Anterior cingulate cortex (tissue), 58 donors: ENCODE measurements around the gene ZCWPW2.

ENCODE experiments used
- DNase-seq, 58 donors: peaks; one replicate each; lab custom pipeline; 2025; lab: John Stamatoyannopoulos, UW

ZCWPW2 gene

GRCh38 chr3:28349469-28350000 lies 1.0 kb downstream of the ZCWPW2 start:
- peak in 1 of 58 donors; percentile 30 for DNase-seq

GRCh38 chr3:28376424-28376823 lies 27.9 kb downstream of the ZCWPW2 start:
- DNase-seq = peak in 4 of 58 donors; percentile 1 to 64 (median 23)

GRCh38 chr3:28386049-28386448 lies 37.5 kb downstream of the ZCWPW2 start:
- no peak for DNase-seq

GRCh38 chr3:28388978-28389377 lies 40.5 kb downstream of the ZCWPW2 start:
- DNase-seq = no peak

GRCh38 chr3:28399206-28399605 lies 50.7 kb downstream of the ZCWPW2 start:
- no peak for DNase-seq

GRCh38 chr3:28406241-28406640 lies 57.7 kb downstream of the ZCWPW2 start:
- no peak for DNase-seq

GRCh38 chr3:28449398-28449797 lies 100.9 kb downstream of the ZCWPW2 start:
- no peak for DNase-seq

- DNase-seq = no peak
Observed at GRCh38 chr3:28462866-28463265, 114.3 kb downstream of the ZCWPW2 start.

- DNase-seq = no peak
Observed at GRCh38 chr3:28467414-28467813, 118.9 kb downstream of the ZCWPW2 start.

GRCh38 chr3:28476194-28476593 lies 127.7 kb downstream of the ZCWPW2 start:
- peak in 1 of 58 donors; percentile 28 for DNase-seq

GRCh38 chr3:28476764-28477163 lies 128.2 kb downstream of the ZCWPW2 start:
- no peak for DNase-seq

GRCh38 chr3:28485164-28485563 lies 136.6 kb downstream of the ZCWPW2 start:
- no peak for DNase-seq

GRCh38 chr3:28495301-28495700 lies 146.8 kb downstream of the ZCWPW2 start:
- no peak for DNase-seq

GRCh38 chr3:28502397-28502937 lies 153.9 kb downstream of the ZCWPW2 start:
- DNase-seq = no peak

- no peak for DNase-seq
Observed at GRCh38 chr3:28504976-28505375, 156.5 kb downstream of the ZCWPW2 start.

GRCh38 chr3:28521663-28522062 lies 173.1 kb downstream of the ZCWPW2 start:
- DNase-seq = no peak

- DNase-seq = no peak
Observed at GRCh38 chr3:28542351-28542750, 193.8 kb downstream of the ZCWPW2 start.

GRCh38 chr3:28544236-28544635 lies 195.7 kb downstream of the ZCWPW2 start:
- peak in 3 of 58 donors; percentile 2 to 3 (median 2) for DNase-seq

- DNase-seq = no peak
Observed at GRCh38 chr3:28544831-28545230, 196.3 kb downstream of the ZCWPW2 start.

- no peak for DNase-seq
Observed at GRCh38 chr3:28547677-28548076, 199.2 kb downstream of the ZCWPW2 start.

GRCh38 chr3:28553175-28553574 lies 204.7 kb downstream of the ZCWPW2 start:
- no peak for DNase-seq

- DNase-seq = no peak
Observed at GRCh38 chr3:28556195-28556594, 207.7 kb downstream of the ZCWPW2 start.

- DNase-seq = no peak
Observed at GRCh38 chr3:28564211-28564610, 215.7 kb downstream of the ZCWPW2 start.
